ENCODE measurements around the gene BLID. TPM values are rescaled to one million over a fixed set of nuclear protein-coding genes. Genes with fewer than 3 reads are reported as not detected.

BLID gene
- polyA plus RNA-seq, 1 donor from 2014 or later: not detected

DNA sequence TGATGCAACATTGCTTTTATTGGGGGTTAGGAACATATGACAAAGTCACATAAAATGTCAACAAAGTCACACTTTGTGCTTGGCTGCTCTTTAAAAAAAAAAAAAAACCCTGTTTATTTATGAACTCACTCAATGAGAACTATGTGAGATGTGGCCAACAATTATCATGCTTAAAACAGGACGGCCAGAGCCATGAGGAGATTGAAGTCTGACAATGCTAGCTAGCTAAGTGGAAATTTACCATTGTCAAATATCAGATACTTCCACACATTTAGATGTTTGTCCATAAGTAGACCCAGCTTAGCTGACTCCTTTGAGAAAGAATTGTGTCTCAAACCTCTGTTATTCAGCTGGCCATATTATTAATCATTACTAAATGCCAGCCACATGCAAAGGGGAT, 26.9 kb downstream of the BLID start:
- no peak overlapping the region for H3K27ac ChIP-seq (ENCODE audit: low read length)
- no peaks in the 10 kb centered on the region for H3F3A ChIP-seq (ENCODE audit: insufficient read depth, low read length, poor library complexity, severe bottlenecking)
- H3K27me3 ChIP-seq (ENCODE audit: insufficient read depth, low read depth, low read length): no peaks in the 10 kb centered on the region
- H3K4me2 ChIP-seq (ENCODE audit: low read length): no peak overlapping the region
- H3K4me3 ChIP-seq (ENCODE audit: low read length): no peak overlapping the region
- no peaks in the 10 kb centered on the region for H3K9me3 ChIP-seq (ENCODE audit: low read length)
- no peaks in the 10 kb centered on the region for H4K20me1 ChIP-seq (ENCODE audit: insufficient read depth)
- H3K36me3 ChIP-seq (ENCODE audit: insufficient read depth, low read length): peaks cover 38% of the 10 kb centered on the region
- TF ChIP-seq EP300 (conservative IDR thresholded peaks at IDR 0.05; ENCODE audit: poor library complexity, severe bottlenecking) (no peak), MXI1 (conservative IDR thresholded peaks at IDR 0.05; ENCODE audit: poor library complexity, severe bottlenecking) (no peak)
- H2AFZ ChIP-seq (ENCODE audit: low read depth, low read length): no peak overlapping the region
- no peak overlapping the region for H3K9ac ChIP-seq (ENCODE audit: low read length)
- H3K79me2 ChIP-seq (replicated peaks; ENCODE audit: insufficient read depth, low read length): peaks cover 52% of the 10 kb centered on the region
- H3K9me2 ChIP-seq (ENCODE audit: insufficient read depth, low read length): no peaks in the 10 kb centered on the region

- Histone ChIP-seq H3K79me2 (replicated peaks; ENCODE audit: insufficient read depth, low read length) (peaks cover 18% of the 10 kb centered on the region), H3K4me2 (ENCODE audit: low read length) (no peak overlapping the region), H3K27me3 (ENCODE audit: insufficient read depth, low read depth, low read length) (no peaks in the 10 kb centered on the region), H3K9ac (ENCODE audit: low read length) (no peak overlapping the region), H3K9me2 (ENCODE audit: insufficient read depth, low read length) (no peaks in the 10 kb centered on the region), H4K20me1 (ENCODE audit: insufficient read depth) (no peaks in the 10 kb centered on the region), H3K9me3 (ENCODE audit: low read length) (no peaks in the 10 kb centered on the region), H3F3A (ENCODE audit: insufficient read depth, low read length, poor library complexity, severe bottlenecking) (no peaks in the 10 kb centered on the region), H3K27ac (ENCODE audit: low read length) (peak overlapping the region; percentile 57), H3K36me3 (ENCODE audit: insufficient read depth, low read length) (peaks cover 26% of the 10 kb centered on the region), H2AFZ (ENCODE audit: low read depth, low read length) (no peak overlapping the region), H3K4me3 (ENCODE audit: low read length) (peak overlapping the region; percentile 27)
- TF ChIP-seq POLR2AphosphoS5 (IDR thresholded peaks at IDR 0.05): no peak
- TF ChIP-seq SMC3 (conservative IDR thresholded peaks at IDR 0.05; ENCODE audit: poor library complexity): no peak
- TF ChIP-seq, protein P1, sequence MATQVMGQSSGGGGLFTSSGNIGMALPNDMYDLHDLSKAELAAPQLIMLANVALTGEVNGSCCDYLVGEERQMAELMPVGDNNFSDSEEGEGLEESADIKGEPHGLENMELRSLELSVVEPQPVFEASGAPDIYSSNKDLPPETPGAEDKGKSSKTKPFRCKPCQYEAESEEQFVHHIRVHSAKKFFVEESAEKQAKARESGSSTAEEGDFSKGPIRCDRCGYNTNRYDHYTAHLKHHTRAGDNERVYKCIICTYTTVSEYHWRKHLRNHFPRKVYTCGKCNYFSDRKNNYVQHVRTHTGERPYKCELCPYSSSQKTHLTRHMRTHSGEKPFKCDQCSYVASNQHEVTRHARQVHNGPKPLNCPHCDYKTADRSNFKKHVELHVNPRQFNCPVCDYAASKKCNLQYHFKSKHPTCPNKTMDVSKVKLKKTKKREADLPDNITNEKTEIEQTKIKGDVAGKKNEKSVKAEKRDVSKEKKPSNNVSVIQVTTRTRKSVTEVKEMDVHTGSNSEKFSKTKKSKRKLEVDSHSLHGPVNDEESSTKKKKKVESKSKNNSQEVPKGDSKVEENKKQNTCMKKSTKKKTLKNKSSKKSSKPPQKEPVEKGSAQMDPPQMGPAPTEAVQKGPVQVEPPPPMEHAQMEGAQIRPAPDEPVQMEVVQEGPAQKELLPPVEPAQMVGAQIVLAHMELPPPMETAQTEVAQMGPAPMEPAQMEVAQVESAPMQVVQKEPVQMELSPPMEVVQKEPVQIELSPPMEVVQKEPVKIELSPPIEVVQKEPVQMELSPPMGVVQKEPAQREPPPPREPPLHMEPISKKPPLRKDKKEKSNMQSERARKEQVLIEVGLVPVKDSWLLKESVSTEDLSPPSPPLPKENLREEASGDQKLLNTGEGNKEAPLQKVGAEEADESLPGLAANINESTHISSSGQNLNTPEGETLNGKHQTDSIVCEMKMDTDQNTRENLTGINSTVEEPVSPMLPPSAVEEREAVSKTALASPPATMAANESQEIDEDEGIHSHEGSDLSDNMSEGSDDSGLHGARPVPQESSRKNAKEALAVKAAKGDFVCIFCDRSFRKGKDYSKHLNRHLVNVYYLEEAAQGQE (IDR thresholded peaks at IDR 0.05; ENCODE audit: borderline replicate concordance): no peak
- TF ChIP-seq RAD21 (conservative IDR thresholded peaks at IDR 0.05): no peak
- TF ChIP-seq, protein P2, sequence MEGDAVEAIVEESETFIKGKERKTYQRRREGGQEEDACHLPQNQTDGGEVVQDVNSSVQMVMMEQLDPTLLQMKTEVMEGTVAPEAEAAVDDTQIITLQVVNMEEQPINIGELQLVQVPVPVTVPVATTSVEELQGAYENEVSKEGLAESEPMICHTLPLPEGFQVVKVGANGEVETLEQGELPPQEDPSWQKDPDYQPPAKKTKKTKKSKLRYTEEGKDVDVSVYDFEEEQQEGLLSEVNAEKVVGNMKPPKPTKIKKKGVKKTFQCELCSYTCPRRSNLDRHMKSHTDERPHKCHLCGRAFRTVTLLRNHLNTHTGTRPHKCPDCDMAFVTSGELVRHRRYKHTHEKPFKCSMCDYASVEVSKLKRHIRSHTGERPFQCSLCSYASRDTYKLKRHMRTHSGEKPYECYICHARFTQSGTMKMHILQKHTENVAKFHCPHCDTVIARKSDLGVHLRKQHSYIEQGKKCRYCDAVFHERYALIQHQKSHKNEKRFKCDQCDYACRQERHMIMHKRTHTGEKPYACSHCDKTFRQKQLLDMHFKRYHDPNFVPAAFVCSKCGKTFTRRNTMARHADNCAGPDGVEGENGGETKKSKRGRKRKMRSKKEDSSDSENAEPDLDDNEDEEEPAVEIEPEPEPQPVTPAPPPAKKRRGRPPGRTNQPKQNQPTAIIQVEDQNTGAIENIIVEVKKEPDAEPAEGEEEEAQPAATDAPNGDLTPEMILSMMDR (IDR thresholded peaks at IDR 0.05; ENCODE audit: poor library complexity, severe bottlenecking): no peak
- TF ChIP-seq EP300 (conservative IDR thresholded peaks at IDR 0.05; ENCODE audit: poor library complexity, severe bottlenecking): no peak
- TF ChIP-seq MXI1 (conservative IDR thresholded peaks at IDR 0.05; ENCODE audit: poor library complexity, severe bottlenecking): no peak
- no peak for TF ChIP-seq EZH2 (IDR thresholded peaks at IDR 0.05; ENCODE audit: borderline replicate concordance, insufficient read depth, low read length, poor library complexity, severe bottlenecking)
- no peak for TF ChIP-seq TAF1 (IDR thresholded peaks at IDR 0.05; ENCODE audit: low read depth)
Measured at GRCh38 chr11:122085712-122086111, 30.3 kb downstream of the BLID start.

DNA sequence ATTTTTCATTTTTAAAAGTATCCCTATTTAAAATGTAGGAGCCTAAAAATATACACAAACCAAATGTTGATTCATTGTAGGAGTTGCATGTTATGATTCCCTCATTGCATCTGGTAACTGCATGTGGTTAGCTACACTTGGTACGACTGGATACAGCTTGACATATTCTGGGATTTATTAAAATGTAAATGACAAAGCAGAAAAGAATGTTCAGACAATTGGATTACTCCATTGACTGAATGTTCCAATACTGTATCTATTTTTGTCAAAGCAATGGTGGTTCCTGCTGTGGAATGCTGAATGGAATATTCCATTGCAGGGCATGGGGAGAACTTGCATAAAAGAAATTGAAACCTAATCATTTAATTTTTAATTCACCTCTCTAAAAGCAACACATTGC, 30.8 kb downstream of the BLID start:
- Histone ChIP-seq H3K79me2 (replicated peaks; ENCODE audit: insufficient read depth, low read length) (peaks cover 14% of the 10 kb centered on the region), H3K9me2 (ENCODE audit: insufficient read depth, low read length) (no peaks in the 10 kb centered on the region), H2AFZ (ENCODE audit: low read depth, low read length) (no peak overlapping the region), H3K9ac (ENCODE audit: low read length) (no peak overlapping the region), H3K27ac (ENCODE audit: low read length) (peak overlapping the region; percentile 57), H3K4me2 (ENCODE audit: low read length) (no peak overlapping the region), H3F3A (ENCODE audit: insufficient read depth, low read length, poor library complexity, severe bottlenecking) (no peaks in the 10 kb centered on the region), H3K36me3 (ENCODE audit: insufficient read depth, low read length) (peaks cover 22% of the 10 kb centered on the region), H3K4me3 (ENCODE audit: low read length) (peak overlapping the region; percentile 27), H4K20me1 (ENCODE audit: insufficient read depth) (no peaks in the 10 kb centered on the region), H3K9me3 (ENCODE audit: low read length) (no peaks in the 10 kb centered on the region), H3K27me3 (ENCODE audit: insufficient read depth, low read depth, low read length) (no peaks in the 10 kb centered on the region)
- TF ChIP-seq SMC3 (conservative IDR thresholded peaks at IDR 0.05; ENCODE audit: poor library complexity) (no peak), TAF1 (IDR thresholded peaks at IDR 0.05; ENCODE audit: low read depth) (no peak), EZH2 (IDR thresholded peaks at IDR 0.05; ENCODE audit: borderline replicate concordance, insufficient read depth, low read length, poor library complexity, severe bottlenecking) (no peak), MXI1 (conservative IDR thresholded peaks at IDR 0.05; ENCODE audit: poor library complexity, severe bottlenecking) (no peak), POLR2AphosphoS5 (IDR thresholded peaks at IDR 0.05) (no peak), RAD21 (conservative IDR thresholded peaks at IDR 0.05) (no peak), EP300 (conservative IDR thresholded peaks at IDR 0.05; ENCODE audit: poor library complexity, severe bottlenecking) (no peak)
- TF ChIP-seq, protein P1 (IDR thresholded peaks at IDR 0.05; ENCODE audit: borderline replicate concordance): no peak
- TF ChIP-seq, protein P2 (IDR thresholded peaks at IDR 0.05; ENCODE audit: poor library complexity, severe bottlenecking): no peak

Measured in neural cell (in vitro differentiated cells).